HEK293 (cell line): Measurements from ENCODE around the gene DIP2B.

Experiments
- CTCF ChIA-PET: fragments of 350-600 bp; formaldehyde crosslinking; extraction: SDS; loops from one replicate; lab custom pipeline; 2021; ENCODE audit warnings: antibody characterized with exemption; lab: Yijun Ruan, JAX
- POLR2A ChIA-PET: fragments of 300-600 bp; formaldehyde crosslinking; extraction: SDS; loops from one replicate; lab custom pipeline; 2020; ENCODE audit warnings: antibody characterized with exemption, inconsistent platforms; lab: Yijun Ruan, JAX
- H3K27ac ChIP-seq: fragments of 200-500 bp; sonication (Bioruptor generic); 2 replicates; pipeline ENCODE4 v1.5.1; 2014; ENCODE audit warnings: low read depth, low read length, control low read depth, inconsistent platforms; ENCODE audit errors: extremely low read depth
- H3K36me3 ChIP-seq, 2 experiments: fragments of 200-500 bp in 1 of 2; sonication (Bioruptor generic) in 1 of 2; 1 replicate in 1 of 2; 2 replicates in 1 of 2; pipeline ENCODE4 v1.5.1; 2014 to 2017; ENCODE audit warnings: inconsistent platforms in 2 of 2, low read length in 2 of 2; ENCODE audit not compliant: control insufficient read depth in 2 of 2, insufficient read depth in 1 of 2
- H3K4me1 ChIP-seq: fragments of 200-500 bp; sonication (Bioruptor generic); 2 replicates; pipeline ENCODE4 v1.5.1; 2014; ENCODE audit warnings: mild to moderate bottlenecking, low read length, inconsistent platforms; ENCODE audit not compliant: control insufficient read depth, insufficient read depth
- H3K4me3 ChIP-seq: 2 replicates; pipeline ENCODE4 v1.5.1; 2011; ENCODE audit warnings: low read depth, mild to moderate bottlenecking, control low read depth, low read length, moderate library complexity
- H3K9me3 ChIP-seq: fragments of 200-500 bp; sonication (Bioruptor generic); 2 replicates; pipeline ENCODE4 v1.5.1; 2014; ENCODE audit warnings: low read depth, low read length, inconsistent platforms; ENCODE audit not compliant: control insufficient read depth, insufficient read depth
- KLF10 ChIP-seq: fragments of 450-650 bp; IDR thresholded peaks from 2 replicates; pipeline ENCODE4 v1.5.1; 2018; ENCODE audit warnings: missing biosample characterization, mild to moderate bottlenecking, missing genetic modification characterization
- OSR2 ChIP-seq: fragments of 450-650 bp; formaldehyde crosslinking; IDR thresholded peaks from 2 replicates; pipeline ENCODE4 v1.5.1; 2016; ENCODE audit warnings: missing biosample characterization, missing genetic modification characterization
- ZEB2 ChIP-seq: fragments of 450-650 bp; formaldehyde crosslinking; IDR thresholded peaks from 2 replicates; pipeline ENCODE4 v1.5.1; 2016; ENCODE audit warnings: missing biosample characterization, missing genetic modification characterization
- ZFHX2 ChIP-seq: fragments of 450-650 bp; formaldehyde crosslinking; conservative IDR thresholded peaks from 2 replicates; pipeline ENCODE4 v1.5.1; 2016; ENCODE audit warnings: missing biosample characterization, missing genetic modification characterization
- ZNF155 ChIP-seq: fragments of 450-650 bp; formaldehyde crosslinking; IDR thresholded peaks from 2 replicates; pipeline ENCODE4 v1.5.1; 2016; ENCODE audit warnings: missing biosample characterization, missing genetic modification characterization
- ZNF175 ChIP-seq: fragments of 450-650 bp; formaldehyde crosslinking; IDR thresholded peaks from 2 replicates; pipeline ENCODE4 v1.5.1; 2016; ENCODE audit warnings: missing biosample characterization, missing genetic modification characterization
- ZNF211 ChIP-seq: fragments of 450-650 bp; formaldehyde crosslinking; IDR thresholded peaks from 2 replicates; pipeline ENCODE4 v1.5.1; 2016; ENCODE audit warnings: low read depth, missing biosample characterization, missing genetic modification characterization
- ZNF221 ChIP-seq: fragments of 450-650 bp; formaldehyde crosslinking; IDR thresholded peaks from 2 replicates; pipeline ENCODE4 v1.5.1; 2017; ENCODE audit warnings: missing biosample characterization, missing genetic modification characterization, borderline replicate concordance
- ZNF561 ChIP-seq: fragments of 450-650 bp; IDR thresholded peaks from 2 replicates; pipeline ENCODE4 v1.5.1; 2018; ENCODE audit warnings: missing biosample characterization, missing genetic modification characterization, borderline replicate concordance
- ZNF654 ChIP-seq: fragments of 450-650 bp; formaldehyde crosslinking; IDR thresholded peaks from 2 replicates; pipeline ENCODE4 v1.5.1; 2016; ENCODE audit warnings: low read depth, missing biosample characterization, missing genetic modification characterization
- ZNF677 ChIP-seq: fragments of 450-650 bp; IDR thresholded peaks from 2 replicates; pipeline ENCODE4 v1.5.0; 2018; ENCODE audit warnings: missing biosample characterization, mild to moderate bottlenecking, missing genetic modification characterization, moderate library complexity
- ZNF777 ChIP-seq: fragments of 450-650 bp; formaldehyde crosslinking; IDR thresholded peaks from 2 replicates; pipeline ENCODE4 v1.5.1; 2017; ENCODE audit warnings: missing biosample characterization, missing genetic modification characterization, borderline replicate concordance
- ZSCAN23 ChIP-seq: fragments of 450-650 bp; formaldehyde crosslinking; IDR thresholded peaks from 2 replicates; pipeline ENCODE4 v1.5.1; 2016; ENCODE audit warnings: missing biosample characterization, missing genetic modification characterization
- ZSCAN30 ChIP-seq: fragments of 450-650 bp; IDR thresholded peaks from 2 replicates; pipeline ENCODE4 v1.5.1; 2018; ENCODE audit warnings: missing biosample characterization, mild to moderate bottlenecking, missing genetic modification characterization, moderate library complexity
- TF ChIP-seq, protein P1 (sequence below): fragments of 450-650 bp; formaldehyde crosslinking; IDR thresholded peaks from 2 replicates; pipeline ENCODE4 v1.5.1; 2016; ENCODE audit warnings: missing biosample characterization, missing genetic modification characterization
- TF ChIP-seq, protein P2 (sequence below): fragments of 450-650 bp; formaldehyde crosslinking; optimal IDR thresholded peaks from 2 replicates; pipeline ENCODE3; 2016; ENCODE audit warnings: missing biosample characterization, mild to moderate bottlenecking, missing genetic modification characterization
- TF ChIP-seq, protein P3 (sequence below): fragments of 450-650 bp; formaldehyde crosslinking; IDR thresholded peaks from 2 replicates; pipeline ENCODE4 v1.5.0; 2017; ENCODE audit warnings: missing biosample characterization, missing genetic modification characterization, borderline replicate concordance
- TF ChIP-seq, protein P4 (sequence below): fragments of 450-650 bp; formaldehyde crosslinking; IDR thresholded peaks from 2 replicates; pipeline ENCODE4 v1.5.1; 2016; ENCODE audit warnings: missing biosample characterization, missing genetic modification characterization
- TF ChIP-seq, protein P5 (sequence below): fragments of 450-650 bp; formaldehyde crosslinking; IDR thresholded peaks from 2 replicates; pipeline ENCODE4 v1.5.1; 2017; ENCODE audit warnings: missing biosample characterization, mild to moderate bottlenecking, missing genetic modification characterization, moderate library complexity

The DIP2B gene

DNA sequence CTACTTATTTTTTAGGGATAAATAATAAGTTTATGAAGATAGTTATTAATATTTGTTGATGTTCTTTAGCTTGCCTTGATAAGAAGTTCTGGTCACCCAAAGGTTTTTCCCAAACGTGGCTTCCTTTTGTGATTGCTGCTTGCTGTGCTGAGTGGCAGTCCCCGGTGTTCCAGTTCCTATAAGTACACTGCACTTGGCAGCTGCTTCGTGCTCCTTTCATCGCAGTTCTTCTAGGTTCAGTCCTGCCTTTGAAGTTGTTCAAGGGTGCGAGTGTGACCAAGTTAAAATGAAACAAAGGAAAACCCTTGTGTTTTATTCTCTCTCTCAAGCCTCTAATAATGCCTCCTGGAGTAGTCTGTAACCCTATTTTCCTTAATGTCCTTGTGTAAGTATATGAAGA lies 130.6 kb downstream of the DIP2B start:
- Histone ChIP-seq H3K27ac (no peak overlapping the region), H3K4me3 (no peak overlapping the region), H3K4me1 (no peaks in the 10 kb centered on the region; the same call in 1 of the 2 replicates), H3K36me3 (no peaks in the 10 kb centered on the region; a peak in 1 of 3 replicates), H3K9me3 (no peaks in the 10 kb centered on the region)
- POLR2A ChIA-PET: no interaction called here
- CTCF ChIA-PET: interaction anchor here (1.0 to 2.6 kb wide), 2 partner anchors 126 to 131 kb away, joined by 4 to 14 read pairs; partner anchors contain the start of gene DIP2B
- no peak for TF ChIP-seq ZNF777
- TF ChIP-seq, protein P1, sequence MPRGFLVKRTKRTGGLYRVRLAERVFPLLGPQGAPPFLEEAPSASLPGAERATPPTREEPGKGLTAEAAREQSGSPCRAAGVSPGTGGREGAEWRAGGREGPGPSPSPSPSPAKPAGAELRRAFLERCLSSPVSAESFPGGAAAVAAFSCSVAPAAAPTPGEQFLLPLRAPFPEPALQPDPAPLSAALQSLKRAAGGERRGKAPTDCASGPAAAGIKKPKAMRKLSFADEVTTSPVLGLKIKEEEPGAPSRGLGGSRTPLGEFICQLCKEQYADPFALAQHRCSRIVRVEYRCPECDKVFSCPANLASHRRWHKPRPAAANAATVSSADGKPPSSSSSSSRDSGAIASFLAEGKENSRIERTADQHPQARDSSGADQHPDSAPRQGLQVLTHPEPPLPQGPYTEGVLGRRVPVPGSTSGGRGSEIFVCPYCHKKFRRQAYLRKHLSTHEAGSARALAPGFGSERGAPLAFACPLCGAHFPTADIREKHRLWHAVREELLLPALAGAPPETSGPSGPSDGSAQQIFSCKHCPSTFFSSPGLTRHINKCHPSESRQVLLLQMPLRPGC (tag by site-specific recombination): no peak
- no peak for TF ChIP-seq ZNF677 (tag by site-specific recombination)
- no peak for TF ChIP-seq ZSCAN23
- TF ChIP-seq ZFHX2 (tag by site-specific recombination): no peak
- no peak for TF ChIP-seq ZNF221
- TF ChIP-seq OSR2 (tag by site-specific recombination): no peak
- no peak for TF ChIP-seq ZSCAN30 (tag by site-specific recombination)
- TF ChIP-seq ZNF654: no peak
- no peak for TF ChIP-seq ZNF211
- TF ChIP-seq KLF10 (tag by site-specific recombination): no peak
- TF ChIP-seq, protein P2, sequence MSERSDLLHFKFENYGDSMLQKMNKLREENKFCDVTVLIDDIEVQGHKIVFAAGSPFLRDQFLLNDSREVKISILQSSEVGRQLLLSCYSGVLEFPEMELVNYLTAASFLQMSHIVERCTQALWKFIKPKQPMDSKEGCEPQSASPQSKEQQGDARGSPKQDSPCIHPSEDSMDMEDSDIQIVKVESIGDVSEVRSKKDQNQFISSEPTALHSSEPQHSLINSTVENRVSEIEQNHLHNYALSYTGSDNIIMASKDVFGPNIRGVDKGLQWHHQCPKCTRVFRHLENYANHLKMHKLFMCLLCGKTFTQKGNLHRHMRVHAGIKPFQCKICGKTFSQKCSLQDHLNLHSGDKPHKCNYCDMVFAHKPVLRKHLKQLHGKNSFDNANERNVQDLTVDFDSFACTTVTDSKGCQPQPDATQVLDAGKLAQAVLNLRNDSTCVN (tag by site-specific recombination): no peak
- TF ChIP-seq ZNF175 (tag by site-specific recombination): no peak
- TF ChIP-seq, protein P3, sequence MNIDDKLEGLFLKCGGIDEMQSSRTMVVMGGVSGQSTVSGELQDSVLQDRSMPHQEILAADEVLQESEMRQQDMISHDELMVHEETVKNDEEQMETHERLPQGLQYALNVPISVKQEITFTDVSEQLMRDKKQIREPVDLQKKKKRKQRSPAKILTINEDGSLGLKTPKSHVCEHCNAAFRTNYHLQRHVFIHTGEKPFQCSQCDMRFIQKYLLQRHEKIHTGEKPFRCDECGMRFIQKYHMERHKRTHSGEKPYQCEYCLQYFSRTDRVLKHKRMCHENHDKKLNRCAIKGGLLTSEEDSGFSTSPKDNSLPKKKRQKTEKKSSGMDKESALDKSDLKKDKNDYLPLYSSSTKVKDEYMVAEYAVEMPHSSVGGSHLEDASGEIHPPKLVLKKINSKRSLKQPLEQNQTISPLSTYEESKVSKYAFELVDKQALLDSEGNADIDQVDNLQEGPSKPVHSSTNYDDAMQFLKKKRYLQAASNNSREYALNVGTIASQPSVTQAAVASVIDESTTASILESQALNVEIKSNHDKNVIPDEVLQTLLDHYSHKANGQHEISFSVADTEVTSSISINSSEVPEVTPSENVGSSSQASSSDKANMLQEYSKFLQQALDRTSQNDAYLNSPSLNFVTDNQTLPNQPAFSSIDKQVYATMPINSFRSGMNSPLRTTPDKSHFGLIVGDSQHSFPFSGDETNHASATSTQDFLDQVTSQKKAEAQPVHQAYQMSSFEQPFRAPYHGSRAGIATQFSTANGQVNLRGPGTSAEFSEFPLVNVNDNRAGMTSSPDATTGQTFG: no peak
- TF ChIP-seq ZNF155: no peak
- TF ChIP-seq, protein P4, sequence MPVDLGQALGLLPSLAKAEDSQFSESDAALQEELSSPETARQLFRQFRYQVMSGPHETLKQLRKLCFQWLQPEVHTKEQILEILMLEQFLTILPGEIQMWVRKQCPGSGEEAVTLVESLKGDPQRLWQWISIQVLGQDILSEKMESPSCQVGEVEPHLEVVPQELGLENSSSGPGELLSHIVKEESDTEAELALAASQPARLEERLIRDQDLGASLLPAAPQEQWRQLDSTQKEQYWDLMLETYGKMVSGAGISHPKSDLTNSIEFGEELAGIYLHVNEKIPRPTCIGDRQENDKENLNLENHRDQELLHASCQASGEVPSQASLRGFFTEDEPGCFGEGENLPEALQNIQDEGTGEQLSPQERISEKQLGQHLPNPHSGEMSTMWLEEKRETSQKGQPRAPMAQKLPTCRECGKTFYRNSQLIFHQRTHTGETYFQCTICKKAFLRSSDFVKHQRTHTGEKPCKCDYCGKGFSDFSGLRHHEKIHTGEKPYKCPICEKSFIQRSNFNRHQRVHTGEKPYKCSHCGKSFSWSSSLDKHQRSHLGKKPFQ: no peak

DNA sequence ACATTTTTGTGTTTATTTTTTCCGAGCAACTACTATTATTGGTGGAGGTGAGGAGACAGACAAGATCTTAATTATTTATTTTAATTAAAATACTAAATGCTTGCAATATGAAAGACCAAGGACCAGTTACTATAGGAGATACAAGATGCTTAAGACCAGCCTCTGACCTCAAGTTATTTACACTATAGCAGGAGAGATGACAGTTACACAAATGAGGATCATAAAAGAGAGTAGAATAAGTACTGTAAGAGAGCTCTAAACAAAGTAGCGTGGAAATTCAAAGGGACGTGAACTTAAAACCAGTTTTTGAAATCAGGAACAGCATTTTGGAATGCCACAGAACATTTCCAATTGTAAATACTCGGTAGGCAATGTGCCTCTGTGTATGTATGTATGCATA lies 131.1 kb downstream of the DIP2B start:
- no peaks in the 10 kb centered on the region for H3K36me3 ChIP-seq
- ChIA-PET CTCF (interaction anchor here (1.2 to 2.6 kb wide), 2 partner anchors 36 to 131 kb away, joined by 3 to 14 read pairs; partner anchors contain the start of gene DIP2B), POLR2A (no interaction called here)
- H3K27ac ChIP-seq: no peak overlapping the region
- TF ChIP-seq ZNF561 (tag by site-specific recombination) (no peak), ZEB2 (tag by site-specific recombination) (no peak)
- TF ChIP-seq, protein P5, sequence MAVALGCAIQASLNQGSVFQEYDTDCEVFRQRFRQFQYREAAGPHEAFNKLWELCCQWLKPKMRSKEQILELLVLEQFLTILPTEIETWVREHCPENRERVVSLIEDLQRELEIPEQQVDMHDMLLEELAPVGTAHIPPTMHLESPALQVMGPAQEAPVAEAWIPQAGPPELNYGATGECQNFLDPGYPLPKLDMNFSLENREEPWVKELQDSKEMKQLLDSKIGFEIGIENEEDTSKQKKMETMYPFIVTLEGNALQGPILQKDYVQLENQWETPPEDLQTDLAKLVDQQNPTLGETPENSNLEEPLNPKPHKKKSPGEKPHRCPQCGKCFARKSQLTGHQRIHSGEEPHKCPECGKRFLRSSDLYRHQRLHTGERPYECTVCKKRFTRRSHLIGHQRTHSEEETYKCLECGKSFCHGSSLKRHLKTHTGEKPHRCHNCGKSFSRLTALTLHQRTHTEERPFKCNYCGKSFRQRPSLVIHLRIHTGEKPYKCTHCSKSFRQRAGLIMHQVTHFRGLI (tag by site-specific recombination): no peak
- no peaks in the 10 kb centered on the region; the same call in 1 of the 2 replicates for H3K4me1 ChIP-seq
- H3K4me3 ChIP-seq: no peak overlapping the region
- no peaks in the 10 kb centered on the region for H3K9me3 ChIP-seq
